Keratinocyte (primary cell): ENCODE data around the gene MRPS10. TPM values are rescaled to one million over a fixed set of nuclear protein-coding genes. Genes with fewer than 3 reads are reported as not detected.

ENCODE experiments used
- DNase-seq: peaks from one replicate; pipeline ENCODE4 v3.0.0-alpha.2; 2011; ENCODE audit warnings: low read depth, missing footprints, low spot score
- FAIRE-seq: peaks from 2 replicates; lab custom pipeline; 2011; peaks lifted over from hg19 to GRCh38; lab: Jason Lieb, UNC
- H2AFZ ChIP-seq: 2 replicates; pipeline ENCODE4 v1.6.0; 2012; ENCODE audit warnings: low read length, control low read depth, inconsistent platforms; ENCODE audit not compliant: control insufficient read depth
- H3K27ac ChIP-seq: 2 replicates; pipeline ENCODE4 v1.5.1; 2011; ENCODE audit warnings: low read length; ENCODE audit not compliant: control insufficient read depth, insufficient read depth
- H3K27me3 ChIP-seq: 3 replicates; pipeline ENCODE4 v1.6.0; 2011; ENCODE audit warnings: low read length; ENCODE audit not compliant: control insufficient read depth, insufficient read depth; ENCODE audit errors: extremely low read depth
- H3K36me3 ChIP-seq, 2 experiments: 2 replicates in 1 of 2; 3 replicates in 1 of 2; pipeline ENCODE4 v1.5.1; 2011; ENCODE audit warnings: low read length in 2 of 2, mild to moderate bottlenecking in 1 of 2; ENCODE audit not compliant: control insufficient read depth in 2 of 2, insufficient read depth in 2 of 2; ENCODE audit errors: extremely low read depth in 1 of 2
- H3K4me1 ChIP-seq: 3 replicates; pipeline ENCODE4 v1.5.1; 2011; ENCODE audit warnings: low read length; ENCODE audit not compliant: control insufficient read depth, insufficient read depth; ENCODE audit errors: extremely low read depth
- H3K4me2 ChIP-seq: 3 replicates; pipeline ENCODE4 v1.6.0; 2011; ENCODE audit warnings: low read depth, low read length; ENCODE audit not compliant: control insufficient read depth, insufficient read depth; ENCODE audit errors: extremely low read depth
- H3K4me3 ChIP-seq, 3 experiments: fragments of 200-600 bp in 1 of 3; sonication (generic) in 1 of 3; 2 replicates in 2 of 3; 3 replicates in 1 of 3; pipeline ENCODE4 v1.5.1; 2011 to 2016; ENCODE audit warnings: low read length in 3 of 3, mild to moderate bottlenecking in 3 of 3, control low read depth in 2 of 3, inconsistent platforms in 1 of 3, low read depth in 1 of 3, mixed read lengths in 1 of 3, mixed run types in 1 of 3, moderate library complexity in 1 of 3; ENCODE audit not compliant: control insufficient read depth in 2 of 3, insufficient read depth in 2 of 3; ENCODE audit errors: extremely low read depth in 1 of 3
- H3K79me2 ChIP-seq: 2 replicates; pipeline ENCODE4 v1.6.0; 2012; ENCODE audit warnings: low read length; ENCODE audit not compliant: control insufficient read depth, insufficient read depth
- H3K9ac ChIP-seq: 3 replicates; pipeline ENCODE4 v1.6.0; 2011; ENCODE audit warnings: low read length; ENCODE audit not compliant: control insufficient read depth, insufficient read depth; ENCODE audit errors: extremely low read depth
- H3K9me1 ChIP-seq: 3 replicates; pipeline ENCODE4 v1.6.0; 2011; ENCODE audit warnings: low read length; ENCODE audit not compliant: control insufficient read depth, insufficient read depth; ENCODE audit errors: extremely low read depth
- H3K9me3 ChIP-seq: 2 replicates; pipeline ENCODE4 v1.5.1; 2012; ENCODE audit warnings: low read depth, low read length; ENCODE audit not compliant: control insufficient read depth
- H4K20me1 ChIP-seq: 3 replicates; pipeline ENCODE4 v1.6.0; 2011; ENCODE audit warnings: low read length; ENCODE audit not compliant: control insufficient read depth, insufficient read depth; ENCODE audit errors: extremely low read depth
- CTCF ChIP-seq, 3 experiments: IDR thresholded peaks in 1 of 3; conservative IDR thresholded peaks in 1 of 3; optimal IDR thresholded peaks in 1 of 3; 2 replicates in 2 of 3; 3 replicates in 1 of 3; pipeline versions ENCODE3 to v1.5.1; 2011; ENCODE audit warnings: low read length in 3 of 3, mild to moderate bottlenecking in 3 of 3, moderate library complexity in 2 of 3, control low read depth in 1 of 3, inconsistent platforms in 1 of 3; ENCODE audit not compliant: insufficient read depth in 2 of 3; ENCODE audit errors: extremely low read depth in 1 of 3
- EZH2 ChIP-seq: IDR thresholded peaks from one replicate; pipeline ENCODE4 v1.6.1; 2012; ENCODE audit warnings: inconsistent platforms, mild to moderate bottlenecking, low read length, moderate library complexity
- dilution Hi-C: fragments of 300-500 bp; cut with MboI; formaldehyde crosslinking; loops from one replicate; pipeline ENCODE4 v1.7.0; 2020; ENCODE audit warnings: low sequenced_read_pairs; ENCODE audit not compliant: extremely low pct_ligation_motif_present
- polyA plus RNA-seq, 5 experiments: library from polyadenylated mRNA; depleted of rRNA in 3 of 5; stranded (reverse) in 3 of 5; stranded (forward) in 1 of 5; unstranded in 1 of 5; fragments of >200 nt; gene quantifications; 1 replicate in 1 of 5; 2 replicates in 3 of 5; 3 replicates in 1 of 5; pipeline versions ENCODE4 v1.2.1 to v1.2.3, GENCODE V29; 2011 to 2012; ENCODE audit warnings: missing spikeins in 2 of 5, low read depth in 1 of 5, low replicate concordance in 1 of 5

The MRPS10 gene
- polyA plus RNA-seq, 1 donor (not counting 4 experiments of a cell fraction or from before 2014, with no cell fraction given): 80.1 TPM

DNA sequence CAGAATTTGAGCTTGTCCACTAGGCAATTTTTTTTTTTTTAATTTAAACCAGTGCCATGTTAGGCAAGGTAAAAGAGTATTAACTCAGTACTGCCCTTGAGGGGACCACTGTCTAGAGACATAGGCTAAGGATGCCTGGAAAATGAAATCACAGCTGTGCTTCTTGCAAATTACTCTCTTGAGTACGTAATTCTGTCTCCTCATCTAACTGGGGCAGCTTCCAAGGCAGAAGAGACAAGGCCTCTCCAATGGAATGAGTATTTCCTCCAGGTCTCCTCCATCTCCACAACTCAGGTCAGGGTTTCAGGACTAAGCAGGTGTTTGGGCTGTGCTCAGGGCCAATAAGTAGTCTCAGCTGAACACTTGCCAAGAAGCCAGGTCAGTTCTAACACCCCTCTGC lies 33.8 kb upstream of the MRPS10 start:
- no peak overlapping the region for H3K27ac ChIP-seq
- H3K27me3 ChIP-seq: no peaks in the 10 kb centered on the region
- no peak overlapping the region for H3K4me3 ChIP-seq
- H3K9me1 ChIP-seq: no peaks in the 10 kb centered on the region
- H4K20me1 ChIP-seq: no peaks in the 10 kb centered on the region
- H3K9ac ChIP-seq: no peak overlapping the region
- FAIRE-seq (no peak), DNase-seq (no peak)
- no peak for TF ChIP-seq EZH2
- dilution Hi-C loops: no loop called here
- no peaks in the 10 kb centered on the region for H3K79me2 ChIP-seq
- H2AFZ ChIP-seq: no peak overlapping the region
- H3K36me3 ChIP-seq: peaks cover 6 to 17% of the 10 kb centered on the region in 2 experiments
- H3K4me1 ChIP-seq: peaks cover 23% of the 10 kb centered on the region
- H3K4me2 ChIP-seq: no peak overlapping the region
- H3K9me3 ChIP-seq: no peaks in the 10 kb centered on the region

- Histone ChIP-seq H3K4me1 (peaks cover 23% of the 10 kb centered on the region), H3K9me3 (no peaks in the 10 kb centered on the region), H4K20me1 (no peaks in the 10 kb centered on the region), H3K79me2 (no peaks in the 10 kb centered on the region), H3K36me3 (peaks cover 6 to 17% of the 10 kb centered on the region in 2 experiments), H3K27ac (no peak overlapping the region), H3K9me1 (no peaks in the 10 kb centered on the region), H3K4me3 (no peak overlapping the region), H3K27me3 (no peaks in the 10 kb centered on the region), H3K9ac (no peak overlapping the region), H3K4me2 (no peak overlapping the region), H2AFZ (no peak overlapping the region)
- FAIRE-seq (peak; percentile 9), DNase-seq (no peak)
- dilution Hi-C loops: no loop called here
- TF ChIP-seq CTCF (optimal IDR thresholded peaks at IDR 0.05 in 1 of 3, IDR thresholded peaks at IDR 0.05 in 1 of 3, conservative IDR thresholded peaks at IDR 0.05 in 1 of 3; ENCODE audit: extremely low read depth in 1 of 3, insufficient read depth in 2 of 3, low read length in 3 of 3): no peak
- no peak for TF ChIP-seq EZH2
Measured at GRCh38 chr6:42250274-42250931, 32.7 kb upstream of the MRPS10 start.
